Astrocyte of the spinal cord (primary cell): ENCODE measurements around the gene SLC38A3.

Source experiments
- DNase-seq: peaks from one replicate; pipeline ENCODE4 v3.0.0; 2011; ENCODE audit warnings: low read depth, low spot score
- H3K4me3 ChIP-seq: 2 replicates; pipeline ENCODE4 v1.5.1; 2011; ENCODE audit warnings: low read depth, mild to moderate bottlenecking, low read length, moderate library complexity
- in situ Hi-C: cut with HindIII; loops from 2 replicates; pipeline ENCODE4 v1.10.0; 2017; ENCODE audit warnings: low sequenced_read_pairs
- TF ChIP-seq, protein P1 (sequence below): IDR thresholded peaks from 2 replicates; pipeline ENCODE4 v1.5.1; 2012; ENCODE audit warnings: low read depth, mild to moderate bottlenecking, low read length, inconsistent platforms

SLC38A3 gene

DNA sequence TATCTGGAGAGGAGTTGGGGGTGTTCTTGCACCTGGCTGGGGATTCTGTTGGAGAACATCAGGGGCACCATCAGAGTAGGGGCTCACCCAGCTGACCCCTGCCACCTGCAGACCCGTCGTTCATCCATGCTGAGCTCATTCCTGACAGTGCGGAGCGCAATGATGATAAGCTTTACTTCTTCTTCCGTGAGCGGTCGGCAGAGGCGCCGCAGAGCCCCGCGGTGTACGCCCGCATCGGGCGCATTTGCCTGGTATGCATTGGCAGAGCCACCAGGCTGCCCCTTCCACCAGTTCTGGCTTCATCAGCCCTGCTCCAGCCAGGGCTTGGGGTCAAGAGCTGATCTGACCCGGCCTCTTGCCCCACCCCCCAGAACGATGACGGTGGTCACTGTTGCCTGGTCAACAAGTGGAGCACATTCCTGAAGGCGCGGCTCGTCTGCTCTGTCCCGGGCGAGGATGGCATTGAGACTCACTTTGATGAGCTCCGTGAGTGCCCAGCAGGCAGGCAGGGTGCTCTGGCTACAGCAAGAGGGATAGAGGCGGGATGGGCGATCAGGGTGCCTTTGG is 22.5 kb upstream of the SLC38A3 start:
- DNase-seq = no peak
- H3K4me3 ChIP-seq = no peak overlapping the region
- in situ Hi-C loops = no loop called here
- TF ChIP-seq, protein P1, sequence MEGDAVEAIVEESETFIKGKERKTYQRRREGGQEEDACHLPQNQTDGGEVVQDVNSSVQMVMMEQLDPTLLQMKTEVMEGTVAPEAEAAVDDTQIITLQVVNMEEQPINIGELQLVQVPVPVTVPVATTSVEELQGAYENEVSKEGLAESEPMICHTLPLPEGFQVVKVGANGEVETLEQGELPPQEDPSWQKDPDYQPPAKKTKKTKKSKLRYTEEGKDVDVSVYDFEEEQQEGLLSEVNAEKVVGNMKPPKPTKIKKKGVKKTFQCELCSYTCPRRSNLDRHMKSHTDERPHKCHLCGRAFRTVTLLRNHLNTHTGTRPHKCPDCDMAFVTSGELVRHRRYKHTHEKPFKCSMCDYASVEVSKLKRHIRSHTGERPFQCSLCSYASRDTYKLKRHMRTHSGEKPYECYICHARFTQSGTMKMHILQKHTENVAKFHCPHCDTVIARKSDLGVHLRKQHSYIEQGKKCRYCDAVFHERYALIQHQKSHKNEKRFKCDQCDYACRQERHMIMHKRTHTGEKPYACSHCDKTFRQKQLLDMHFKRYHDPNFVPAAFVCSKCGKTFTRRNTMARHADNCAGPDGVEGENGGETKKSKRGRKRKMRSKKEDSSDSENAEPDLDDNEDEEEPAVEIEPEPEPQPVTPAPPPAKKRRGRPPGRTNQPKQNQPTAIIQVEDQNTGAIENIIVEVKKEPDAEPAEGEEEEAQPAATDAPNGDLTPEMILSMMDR = no peak

DNA sequence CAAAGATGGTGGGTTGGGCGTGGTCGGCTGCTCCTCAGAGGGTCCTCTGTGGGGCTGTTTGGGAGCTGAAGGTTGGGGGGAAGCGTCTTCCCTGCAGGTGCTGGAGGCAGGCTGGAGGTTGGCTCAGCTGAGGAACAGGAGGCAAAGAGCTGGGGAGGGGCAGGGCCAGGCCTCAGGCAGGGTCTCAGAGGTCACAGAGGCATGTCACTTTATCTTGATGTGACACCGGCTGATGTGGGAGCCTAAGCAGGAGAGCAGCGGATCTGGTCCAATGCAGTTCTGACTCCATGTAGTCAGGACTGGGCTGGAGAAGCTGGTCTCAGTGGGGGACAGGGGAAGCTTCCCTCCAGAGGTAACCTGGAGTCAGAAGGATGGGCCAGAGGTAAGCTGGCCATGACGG is 21.3 kb upstream of the SLC38A3 start:
- in situ Hi-C loops = no loop called here
- no peak for DNase-seq
- TF ChIP-seq, protein P1 = no peak
- no peak overlapping the region for H3K4me3 ChIP-seq

DNA sequence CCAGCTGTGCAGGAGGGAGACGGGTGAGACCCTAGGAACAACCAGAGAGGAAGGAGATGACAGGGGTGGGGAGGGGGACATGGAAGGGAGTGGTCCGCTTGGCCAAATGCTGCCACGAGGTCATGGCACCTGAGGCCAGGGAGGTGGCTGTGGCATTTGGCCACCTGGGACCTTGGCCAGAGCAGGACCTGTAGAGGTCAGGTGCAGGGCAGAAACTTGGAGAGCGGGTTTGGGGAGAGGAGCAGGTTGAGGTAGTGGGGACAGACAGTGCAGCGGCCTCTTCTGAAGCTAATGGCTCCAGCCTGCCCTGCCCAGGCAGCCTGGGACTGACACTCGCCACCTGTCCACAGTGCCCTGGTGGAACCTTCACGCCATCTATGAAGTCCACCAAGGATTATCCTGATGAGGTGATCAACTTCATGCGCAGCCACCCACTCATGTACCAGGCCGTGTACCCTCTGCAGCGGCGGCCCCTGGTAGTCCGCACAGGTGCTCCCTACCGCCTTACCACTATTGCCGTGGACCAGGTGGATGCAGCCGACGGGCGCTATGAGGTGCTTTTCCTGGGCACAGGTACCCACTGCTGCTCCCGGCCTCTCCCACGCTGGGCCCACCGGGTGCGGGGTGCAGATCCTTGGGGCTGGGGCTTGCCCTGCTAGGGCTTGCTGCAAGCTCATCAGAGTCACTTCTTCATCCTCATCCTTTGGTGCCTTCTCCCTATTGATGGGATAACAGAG is 20.7 kb upstream of the SLC38A3 start:
- in situ Hi-C loops = no loop called here
- TF ChIP-seq, protein P1 = no peak
- no peak overlapping the region for H3K4me3 ChIP-seq
- DNase-seq = no peak

DNA sequence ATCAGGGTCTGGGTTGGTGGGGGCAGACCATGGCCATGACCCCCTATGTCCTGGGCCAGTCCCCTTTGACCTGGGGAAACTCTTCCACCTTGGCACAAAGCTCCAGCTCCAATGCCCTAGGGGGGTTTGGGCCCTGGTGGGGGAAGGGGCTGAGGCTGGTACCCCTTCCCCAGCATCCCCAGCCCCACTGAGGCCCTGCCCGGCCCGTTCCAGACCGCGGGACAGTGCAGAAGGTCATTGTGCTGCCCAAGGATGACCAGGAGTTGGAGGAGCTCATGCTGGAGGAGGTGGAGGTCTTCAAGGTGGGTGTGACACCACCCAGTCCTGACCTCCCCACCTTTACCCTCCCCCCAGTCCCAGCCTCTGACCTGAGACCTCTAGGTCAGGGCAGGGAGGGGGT is 19.8 kb upstream of the SLC38A3 start:
- in situ Hi-C loops = no loop called here
- no peak overlapping the region for H3K4me3 ChIP-seq
- TF ChIP-seq, protein P1 = no peak
- no peak for DNase-seq

DNA sequence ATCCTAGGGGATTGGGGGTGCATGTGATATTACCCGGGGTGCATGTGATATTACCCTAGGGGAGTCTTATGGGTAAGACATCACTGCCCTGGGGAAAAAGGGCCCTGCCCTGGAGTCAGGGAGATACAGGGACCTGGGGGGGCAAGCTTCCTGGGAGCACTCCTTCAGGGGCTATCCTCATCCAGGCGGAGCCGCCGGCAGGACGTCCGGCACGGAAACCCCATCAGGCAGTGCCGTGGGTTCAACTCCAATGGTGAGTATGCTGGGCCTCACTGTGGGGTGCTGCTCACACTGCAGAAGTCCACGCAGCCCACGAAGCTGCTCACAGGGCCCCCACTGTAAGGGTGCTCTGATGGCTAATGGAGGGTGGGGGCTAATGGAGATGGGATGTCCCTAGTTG is 19.0 kb upstream of the SLC38A3 start:
- no peak overlapping the region for H3K4me3 ChIP-seq
- in situ Hi-C loops = no loop called here
- DNase-seq = no peak
- TF ChIP-seq, protein P1 = no peak

DNA sequence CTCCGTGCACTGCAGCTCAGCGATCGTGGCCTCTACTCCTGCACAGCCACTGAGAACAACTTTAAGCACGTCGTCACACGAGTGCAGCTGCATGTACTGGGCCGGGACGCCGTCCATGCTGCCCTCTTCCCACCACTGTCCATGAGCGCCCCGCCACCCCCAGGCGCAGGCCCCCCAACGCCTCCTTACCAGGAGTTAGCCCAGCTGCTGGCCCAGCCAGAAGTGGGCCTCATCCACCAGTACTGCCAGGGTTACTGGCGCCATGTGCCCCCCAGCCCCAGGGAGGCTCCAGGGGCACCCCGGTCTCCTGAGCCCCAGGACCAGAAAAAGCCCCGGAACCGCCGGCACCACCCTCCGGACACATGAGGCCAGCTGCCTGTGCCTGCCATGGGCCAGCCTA is 17.3 kb upstream of the SLC38A3 start:
- no peak for DNase-seq
- in situ Hi-C loops = no loop called here
- TF ChIP-seq, protein P1 = no peak
- no peak overlapping the region for H3K4me3 ChIP-seq
